ENCODE measurements around the gene TRANK1. TPM values are rescaled to one million over a fixed set of nuclear protein-coding genes. Genes with fewer than 3 reads are reported as not detected.
A peak's percentile ranks its signal among the peaks of the same experiment; 100 is the strongest.

The TRANK1 gene
- polyA plus RNA-seq, 1 donor (not counting 4 experiments of a cell fraction or from before 2014, with no cell fraction given) = 3.2 TPM

DNA sequence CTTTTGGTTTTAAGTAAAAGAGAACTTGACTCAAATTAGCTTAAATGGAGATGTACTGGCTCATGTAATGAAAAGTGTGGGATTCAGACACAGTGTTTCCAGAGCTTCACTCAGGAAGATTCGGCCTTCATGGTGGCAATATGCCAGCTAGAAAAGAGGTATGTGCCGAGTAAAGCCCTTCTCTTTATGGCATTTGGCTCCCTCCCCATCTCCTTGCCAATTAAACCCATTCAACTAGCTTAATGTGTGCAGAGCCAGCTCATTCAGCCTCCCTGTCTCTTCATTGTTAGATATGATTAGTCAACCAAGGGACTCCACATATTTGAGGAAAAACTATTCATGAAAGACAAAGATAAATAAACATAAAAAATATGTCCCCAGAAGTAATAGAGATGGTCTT is 15.0 kb upstream of the TRANK1 start:
- no peaks in the 10 kb centered on the region for H3K9me1 ChIP-seq (ENCODE audit: control insufficient read depth, extremely low read depth, insufficient read depth, low read length)
- TF ChIP-seq, protein P1, sequence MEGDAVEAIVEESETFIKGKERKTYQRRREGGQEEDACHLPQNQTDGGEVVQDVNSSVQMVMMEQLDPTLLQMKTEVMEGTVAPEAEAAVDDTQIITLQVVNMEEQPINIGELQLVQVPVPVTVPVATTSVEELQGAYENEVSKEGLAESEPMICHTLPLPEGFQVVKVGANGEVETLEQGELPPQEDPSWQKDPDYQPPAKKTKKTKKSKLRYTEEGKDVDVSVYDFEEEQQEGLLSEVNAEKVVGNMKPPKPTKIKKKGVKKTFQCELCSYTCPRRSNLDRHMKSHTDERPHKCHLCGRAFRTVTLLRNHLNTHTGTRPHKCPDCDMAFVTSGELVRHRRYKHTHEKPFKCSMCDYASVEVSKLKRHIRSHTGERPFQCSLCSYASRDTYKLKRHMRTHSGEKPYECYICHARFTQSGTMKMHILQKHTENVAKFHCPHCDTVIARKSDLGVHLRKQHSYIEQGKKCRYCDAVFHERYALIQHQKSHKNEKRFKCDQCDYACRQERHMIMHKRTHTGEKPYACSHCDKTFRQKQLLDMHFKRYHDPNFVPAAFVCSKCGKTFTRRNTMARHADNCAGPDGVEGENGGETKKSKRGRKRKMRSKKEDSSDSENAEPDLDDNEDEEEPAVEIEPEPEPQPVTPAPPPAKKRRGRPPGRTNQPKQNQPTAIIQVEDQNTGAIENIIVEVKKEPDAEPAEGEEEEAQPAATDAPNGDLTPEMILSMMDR (optimal IDR thresholded peaks at IDR 0.05 in 1 of 3, IDR thresholded peaks at IDR 0.05 in 1 of 3, conservative IDR thresholded peaks at IDR 0.05 in 1 of 3; ENCODE audit: extremely low read depth in 1 of 3, insufficient read depth in 2 of 3, low read length in 3 of 3) = no peak
- TF ChIP-seq EZH2 (IDR thresholded peaks at IDR 0.05; ENCODE audit: low read length) = no peak
- no peak overlapping the region for H3K9ac ChIP-seq (ENCODE audit: control insufficient read depth, extremely low read depth, insufficient read depth, low read length)
- H3K79me2 ChIP-seq (ENCODE audit: control insufficient read depth, insufficient read depth, low read length) = no peaks in the 10 kb centered on the region
- H3K4me1 ChIP-seq (ENCODE audit: control insufficient read depth, extremely low read depth, insufficient read depth, low read length) = peaks cover 12% of the 10 kb centered on the region
- H2AFZ ChIP-seq (ENCODE audit: control insufficient read depth, low read length) = no peak overlapping the region
- dilution Hi-C loops (cut with MboI; ENCODE audit: extremely low pct_ligation_motif_present, low sequenced_read_pairs) = no loop called here
- H3K27ac ChIP-seq (ENCODE audit: control insufficient read depth, insufficient read depth, low read length) = no peak overlapping the region
- no peaks in the 10 kb centered on the region for H4K20me1 ChIP-seq (ENCODE audit: control insufficient read depth, extremely low read depth, insufficient read depth, low read length)
- no peaks in the 10 kb centered on the region for H3K27me3 ChIP-seq (ENCODE audit: control insufficient read depth, extremely low read depth, insufficient read depth, low read length)
- no peaks in the 10 kb centered on the region for H3K9me3 ChIP-seq (ENCODE audit: control insufficient read depth, low read depth, low read length)
- FAIRE-seq = no peak
- no peaks in the 10 kb centered on the region for H3K36me3 ChIP-seq (ENCODE audit: control insufficient read depth in 2 of 2, extremely low read depth in 1 of 2, insufficient read depth in 2 of 2, low read length in 2 of 2)
- no peak overlapping the region for H3K4me2 ChIP-seq (ENCODE audit: control insufficient read depth, extremely low read depth, insufficient read depth, low read depth, low read length)
- no peak overlapping the region for H3K4me3 ChIP-seq (ENCODE audit: control insufficient read depth in 2 of 3, extremely low read depth in 1 of 3, insufficient read depth in 2 of 3, low read depth in 1 of 3, low read length in 3 of 3)
- no peak for DNase-seq (ENCODE audit: low read depth, low spot score)

DNA sequence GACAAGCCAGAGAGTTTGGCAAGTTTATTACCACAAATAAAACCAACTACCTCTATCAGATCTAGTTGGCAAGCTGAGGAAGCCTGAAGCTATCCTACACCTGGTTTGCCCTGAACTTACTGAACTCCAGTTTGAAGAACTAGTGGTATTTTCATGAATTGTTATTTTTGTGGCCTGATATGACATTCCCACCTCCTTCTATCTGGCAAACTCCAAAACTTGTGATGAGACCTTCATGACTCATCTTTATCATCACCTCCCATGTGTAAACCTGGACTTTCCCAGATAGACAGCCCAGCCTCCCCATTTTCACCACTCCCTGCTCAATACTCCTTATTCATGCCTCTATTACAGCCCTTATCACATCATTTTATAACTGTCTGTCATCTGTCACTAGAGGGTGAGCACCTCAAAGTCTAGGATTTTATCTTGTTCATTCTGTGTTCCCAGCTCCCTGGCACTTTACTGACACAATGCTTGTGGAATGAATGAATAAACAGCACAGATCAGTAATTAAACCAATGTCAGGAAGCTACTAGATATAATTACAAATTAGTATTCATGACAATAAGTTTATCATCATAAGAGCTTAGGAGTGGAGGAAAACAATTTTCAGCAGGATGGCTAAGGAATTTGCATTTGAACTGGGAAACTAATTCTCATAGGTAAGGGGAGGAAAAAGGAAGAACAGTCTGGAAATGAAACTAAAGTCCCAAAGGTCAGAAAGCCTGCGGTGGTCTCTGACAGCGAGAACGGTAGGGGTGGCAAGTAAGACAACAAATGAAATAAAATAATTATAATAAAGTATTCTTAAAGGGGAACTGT is 13.2 kb upstream of the TRANK1 start:
- peak overlapping the region; percentile 82 for H3K4me2 ChIP-seq (ENCODE audit: control insufficient read depth, extremely low read depth, insufficient read depth, low read depth, low read length)
- H3K9me3 ChIP-seq (ENCODE audit: control insufficient read depth, low read depth, low read length) = no peaks in the 10 kb centered on the region
- H3K27me3 ChIP-seq (ENCODE audit: control insufficient read depth, extremely low read depth, insufficient read depth, low read length) = no peaks in the 10 kb centered on the region
- FAIRE-seq = peak; percentile 84
- peaks cover 12% of the 10 kb centered on the region for H3K4me1 ChIP-seq (ENCODE audit: control insufficient read depth, extremely low read depth, insufficient read depth, low read length)
- H2AFZ ChIP-seq (ENCODE audit: control insufficient read depth, low read length) = peak overlapping the region; percentile 61
- peak overlapping the region; percentile 92 for H3K27ac ChIP-seq (ENCODE audit: control insufficient read depth, insufficient read depth, low read length)
- H3K36me3 ChIP-seq (ENCODE audit: control insufficient read depth in 2 of 2, extremely low read depth in 1 of 2, insufficient read depth in 2 of 2, low read length in 2 of 2) = no peaks in the 10 kb centered on the region
- no peaks in the 10 kb centered on the region for H3K9me1 ChIP-seq (ENCODE audit: control insufficient read depth, extremely low read depth, insufficient read depth, low read length)
- peak overlapping the region in 2 of 3 experiments; percentile 35 to 45 for H3K4me3 ChIP-seq (ENCODE audit: control insufficient read depth in 2 of 3, extremely low read depth in 1 of 3, insufficient read depth in 2 of 3, low read depth in 1 of 3, low read length in 3 of 3)
- peak; percentile 63 for DNase-seq (ENCODE audit: low read depth, low spot score)
- H3K9ac ChIP-seq (ENCODE audit: control insufficient read depth, extremely low read depth, insufficient read depth, low read length) = peak overlapping the region; percentile 72
- TF ChIP-seq, protein P1 (optimal IDR thresholded peaks at IDR 0.05 in 1 of 3, IDR thresholded peaks at IDR 0.05 in 1 of 3, conservative IDR thresholded peaks at IDR 0.05 in 1 of 3; ENCODE audit: extremely low read depth in 1 of 3, insufficient read depth in 2 of 3, low read length in 3 of 3) = no peak
- no peak for TF ChIP-seq EZH2 (IDR thresholded peaks at IDR 0.05; ENCODE audit: low read length)
- dilution Hi-C loops (cut with MboI; ENCODE audit: extremely low pct_ligation_motif_present, low sequenced_read_pairs) = no loop called here
- H4K20me1 ChIP-seq (ENCODE audit: control insufficient read depth, extremely low read depth, insufficient read depth, low read length) = no peaks in the 10 kb centered on the region
- H3K79me2 ChIP-seq (ENCODE audit: control insufficient read depth, insufficient read depth, low read length) = no peaks in the 10 kb centered on the region

All from keratinocyte (primary cell).